D341Med (cell line): ENCODE data around the gene NCKAP1.
A peak's percentile ranks its signal among the peaks of the same experiment; 100 is the strongest.
"Not testable (repeated sequence)": the region's sequence is repeated elsewhere in the genome, so short reads cannot be mapped to it uniquely, and the experiment has no call there.

ENCODE experiments used
- DNase-seq: peaks from one replicate; pipeline ENCODE4 v3.0.0; 2012; ENCODE audit warnings: low spot score

Gene NCKAP1

GRCh38 chr2:182876653-182877052 is 161.6 kb downstream of the NCKAP1 start:
- DNase-seq = not testable (repeated sequence)

GRCh38 chr2:182870227-182870626 is 168.0 kb downstream of the NCKAP1 start:
- DNase-seq = peak; percentile 67

- no peak for DNase-seq
These were observed 170.0 kb downstream of the NCKAP1 start for GRCh38 chr2:182868054-182868796.

- no peak for DNase-seq
These were observed 170.7 kb downstream of the NCKAP1 start for GRCh38 chr2:182867426-182868053.

- no peak for DNase-seq
These were observed 171.5 kb downstream of the NCKAP1 start, which contains the start of gene FRZB for GRCh38 chr2:182866461-182867406. Gene FRZB, minus strand, starts transcription at chr2:182866637. Its CDS starts 85 bp downstream, at chr2:182866552.

- DNase-seq = no peak
These were observed 172.2 kb downstream of the NCKAP1 start for GRCh38 chr2:182866095-182866460.

- no peak for DNase-seq
These were observed 173.2 kb downstream of the NCKAP1 start for GRCh38 chr2:182864949-182865570.

GRCh38 chr2:182863642-182864041 is 174.6 kb downstream of the NCKAP1 start:
- DNase-seq = no peak

- DNase-seq = no peak
These were observed 176.2 kb downstream of the NCKAP1 start for GRCh38 chr2:182862091-182862490.

GRCh38 chr2:182860858-182861257 is 177.4 kb downstream of the NCKAP1 start:
- no peak for DNase-seq
